GM19193 (cell line): ENCODE measurements around the gene DCAF5.

Source experiments
- POLR2A ChIP-seq: IDR thresholded peaks from 4 replicates; pipeline ENCODE4 v1.6.1; 2011; ENCODE audit not compliant: insufficient read depth, insufficient read length; ENCODE audit errors: extremely low read depth

The DCAF5 gene

DNA sequence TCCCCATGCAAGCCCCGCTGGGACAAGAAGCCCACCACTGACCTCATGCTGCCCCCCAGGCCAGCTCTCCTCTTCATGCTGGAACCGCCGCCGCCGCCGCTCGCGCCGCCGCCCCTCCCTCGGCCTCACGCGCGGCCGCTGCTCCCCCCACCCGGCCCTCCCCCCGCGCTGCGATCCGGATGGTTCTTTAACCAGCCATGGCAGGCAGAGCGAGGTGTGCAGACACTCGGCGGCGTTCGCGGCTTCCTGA, at the start of gene DCAF5:
DCAF5 (minus strand) TSS at position 218 of the 250 bp plus-strand sequence; CDS start at position 77, 141 bp downstream.
- TF ChIP-seq POLR2A: no peak

DNA sequence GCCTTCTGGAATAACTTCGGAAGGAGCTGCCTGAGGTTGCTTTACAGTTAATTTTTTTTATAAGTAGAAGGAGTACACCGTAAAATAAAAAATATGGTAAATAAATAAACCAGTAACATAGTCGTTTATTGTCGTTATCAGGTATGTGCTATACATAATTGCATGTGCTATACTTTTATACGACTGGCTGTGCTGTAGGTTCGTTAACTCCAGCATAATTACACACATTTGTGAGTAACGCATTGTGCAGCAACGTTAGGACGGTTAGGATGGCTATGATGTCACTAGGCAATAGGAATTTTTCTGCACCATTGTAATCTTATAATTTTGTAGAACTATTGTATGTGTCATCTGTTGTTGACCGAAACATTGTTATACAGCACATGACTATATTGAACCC, 46.9 kb upstream of the DCAF5 start:
- no peak for TF ChIP-seq POLR2A

GRCh38 chr14:69193721-69194120, 40.8 kb upstream of the DCAF5 start:
- TF ChIP-seq POLR2A: no peak

DNA sequence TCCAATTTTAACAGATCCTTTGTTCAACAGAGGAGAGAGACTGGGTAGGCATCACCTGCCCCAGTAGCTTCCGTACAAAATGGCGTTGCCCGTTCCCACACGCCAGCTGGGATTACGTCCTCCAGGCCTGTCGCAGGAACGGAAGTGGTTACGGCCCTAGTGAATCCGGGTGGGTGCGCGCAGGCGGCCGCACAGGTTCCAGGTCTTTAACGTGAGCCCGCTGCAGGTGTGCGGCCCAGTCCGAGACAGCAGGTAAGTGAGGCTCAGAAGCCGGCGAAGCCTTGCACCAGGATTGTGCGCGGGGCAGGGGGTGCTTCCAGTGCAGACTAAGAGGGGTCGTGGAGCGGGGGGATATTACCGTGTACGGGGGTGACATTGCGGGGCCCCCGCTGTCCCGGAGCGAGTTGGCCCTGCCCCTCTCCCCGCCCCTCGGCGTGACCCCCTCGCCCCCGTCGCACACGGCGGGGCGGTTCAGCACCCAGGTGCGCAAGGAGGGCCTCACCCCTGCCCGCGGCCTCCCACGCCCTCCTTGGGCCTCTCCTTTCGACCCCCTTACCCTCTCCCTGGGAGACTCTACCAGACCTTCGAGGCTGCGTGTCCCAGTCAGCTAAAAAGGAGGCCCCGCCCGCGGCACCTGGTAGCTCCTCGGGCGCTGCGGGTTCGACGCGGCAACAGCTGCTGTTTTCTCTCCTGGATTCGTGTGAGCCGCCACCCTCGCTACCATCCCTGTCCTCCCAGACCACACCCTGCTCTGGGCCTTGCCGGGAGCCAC, 38.6 kb upstream of the DCAF5 start, which contains the start of gene EXD2:
EXD2 (plus strand) TSS at position 159 of the 772 bp plus-strand sequence. CDS start 17,973 bp downstream, outside the sequence.
- peak; percentile 44 for TF ChIP-seq POLR2A

DNA sequence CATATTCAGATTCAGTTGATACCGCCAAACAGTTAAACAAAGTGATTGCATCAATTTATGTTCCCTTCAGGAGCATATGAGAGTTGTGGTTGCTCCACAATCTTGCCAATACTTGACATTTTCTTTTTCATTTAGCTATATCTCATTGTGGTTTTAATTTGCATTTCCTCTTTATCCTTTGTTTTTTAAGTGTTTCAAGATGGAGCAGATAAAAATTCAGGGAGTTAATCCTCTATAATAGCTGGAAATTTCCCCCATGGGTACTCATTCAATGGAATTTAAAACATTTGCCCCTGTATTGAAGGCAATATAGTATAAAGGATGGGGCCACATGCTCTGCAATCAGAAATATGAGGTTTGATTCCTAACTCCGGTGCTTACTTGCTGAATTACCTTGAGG, 37.3 kb upstream of the DCAF5 start:
- no peak for TF ChIP-seq POLR2A

DNA sequence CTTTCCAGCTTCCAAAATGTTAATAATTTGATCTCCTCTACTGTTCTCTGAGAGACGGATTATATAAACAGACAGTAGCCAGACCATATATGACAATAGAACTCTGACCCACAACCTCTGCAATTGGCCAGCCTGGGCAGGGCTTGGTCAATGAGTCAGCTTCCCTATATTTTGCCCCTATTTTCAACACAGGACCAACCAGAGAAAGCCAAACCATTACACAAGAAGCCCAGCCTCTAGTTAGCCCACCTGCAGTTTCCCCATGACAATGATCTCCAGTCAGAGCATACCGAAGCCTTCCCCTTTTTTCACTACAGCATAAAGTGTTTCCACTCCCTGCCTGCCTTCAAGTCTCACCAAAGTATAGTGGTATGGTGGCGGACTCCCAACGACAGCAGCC, 30.8 kb upstream of the DCAF5 start:
- no peak for TF ChIP-seq POLR2A

DNA sequence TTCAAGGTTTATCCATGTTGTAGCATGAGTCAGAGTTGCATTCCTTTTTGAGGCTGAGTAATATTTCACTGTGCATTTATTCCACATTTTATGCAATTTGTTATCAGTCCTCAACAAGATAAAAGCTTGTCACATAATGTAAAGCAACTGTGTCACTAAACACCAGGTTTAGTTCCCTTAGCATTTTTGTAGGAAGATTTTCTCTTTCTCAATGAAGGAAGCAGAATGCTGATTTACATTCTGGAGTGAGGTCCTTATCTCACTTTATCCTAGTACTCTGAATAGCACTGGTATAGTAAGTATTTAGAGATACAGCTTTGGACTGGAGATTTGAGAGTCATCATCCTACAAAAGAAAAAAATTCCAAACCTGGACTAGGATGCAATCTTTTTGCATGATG, 28.6 kb upstream of the DCAF5 start:
- TF ChIP-seq POLR2A: no peak

GRCh38 chr14:69175130-69175529, 22.2 kb upstream of the DCAF5 start:
- no peak for TF ChIP-seq POLR2A

GRCh38 chr14:69171569-69171968, 18.6 kb upstream of the DCAF5 start:
- TF ChIP-seq POLR2A: no peak

DNA sequence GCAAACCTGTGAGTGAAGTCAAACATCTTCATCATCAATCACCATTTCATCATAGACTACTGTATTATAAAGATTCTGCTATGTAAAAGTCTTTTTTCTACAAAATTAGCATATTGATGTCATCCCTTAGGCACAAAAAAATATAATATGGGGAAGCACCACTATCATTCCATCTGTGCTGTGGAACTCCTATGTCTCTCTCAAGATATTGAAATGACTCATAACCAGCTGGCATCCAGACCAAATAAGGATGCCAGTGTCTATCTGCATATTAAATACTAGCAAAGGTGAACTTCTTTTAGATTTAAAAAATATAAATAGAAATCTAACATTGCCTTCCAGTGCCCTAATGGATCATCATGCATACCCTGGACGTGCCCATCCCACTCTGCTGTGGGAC, 17.9 kb upstream of the DCAF5 start:
- TF ChIP-seq POLR2A: no peak

DNA sequence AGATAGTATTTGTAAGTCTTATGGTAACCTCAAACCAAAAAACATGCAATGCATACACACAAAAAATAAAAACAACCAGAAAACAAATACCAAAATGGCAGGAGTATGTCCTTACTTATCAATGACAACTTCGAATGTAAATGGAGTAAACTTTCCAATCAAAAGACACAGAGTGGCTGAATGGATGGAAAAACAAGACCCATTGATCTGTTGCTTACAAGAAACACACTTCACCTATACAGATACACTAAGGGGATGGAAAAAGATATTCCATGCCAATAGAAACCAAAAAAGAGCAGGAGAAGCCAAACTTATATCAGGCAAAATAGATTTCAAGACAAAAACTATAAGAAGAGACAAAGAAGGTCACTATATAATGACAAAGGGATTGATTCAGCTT, 8.7 kb upstream of the DCAF5 start:
- no peak for TF ChIP-seq POLR2A

DNA sequence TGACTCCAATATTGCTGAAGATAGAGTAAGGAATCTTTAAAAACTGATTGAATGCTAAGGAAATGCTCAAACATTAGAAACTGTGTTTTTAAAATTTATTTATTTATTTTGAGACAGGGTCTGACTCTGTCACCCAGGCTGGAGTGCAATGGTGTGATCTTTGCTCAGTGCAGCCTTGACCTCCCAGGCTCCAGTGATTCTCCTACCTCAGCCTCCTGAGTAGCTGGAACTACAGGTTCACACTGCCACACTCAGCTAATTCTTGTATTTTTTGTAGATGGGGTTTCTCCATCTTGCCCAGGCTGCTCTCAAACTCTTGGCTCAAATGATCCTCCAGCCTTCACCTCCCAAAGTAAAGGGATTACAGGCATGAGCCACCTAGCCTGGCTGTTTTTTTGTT, 3.3 kb upstream of the DCAF5 start:
- TF ChIP-seq POLR2A: no peak

GRCh38 chr14:69154779-69155178, 1.9 kb upstream of the DCAF5 start:
- no peak for TF ChIP-seq POLR2A

DNA sequence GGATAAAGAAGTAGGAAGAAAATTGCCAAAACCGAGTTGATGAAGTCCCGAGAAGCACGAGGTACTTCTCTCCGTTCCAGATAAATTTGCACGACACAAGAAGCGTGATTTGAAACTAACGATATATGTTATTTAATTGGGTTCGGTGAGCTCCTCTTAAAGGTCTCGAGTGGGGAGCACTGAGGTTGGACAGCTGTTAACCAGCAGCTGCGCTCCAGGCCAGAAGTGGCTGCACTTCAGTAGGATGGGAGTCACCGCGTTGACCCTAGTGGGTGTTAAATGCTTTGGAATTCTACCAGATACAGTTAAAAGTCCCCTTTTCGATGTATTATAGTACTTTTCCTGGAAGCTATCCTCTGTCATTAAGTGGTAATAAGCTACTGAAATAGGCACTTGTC, 953 bp upstream of the DCAF5 start:
- TF ChIP-seq POLR2A: no peak

GRCh38 chr14:69153152-69153872, 393 bp upstream of the DCAF5 start:
- peak; percentile 77 for TF ChIP-seq POLR2A

DNA sequence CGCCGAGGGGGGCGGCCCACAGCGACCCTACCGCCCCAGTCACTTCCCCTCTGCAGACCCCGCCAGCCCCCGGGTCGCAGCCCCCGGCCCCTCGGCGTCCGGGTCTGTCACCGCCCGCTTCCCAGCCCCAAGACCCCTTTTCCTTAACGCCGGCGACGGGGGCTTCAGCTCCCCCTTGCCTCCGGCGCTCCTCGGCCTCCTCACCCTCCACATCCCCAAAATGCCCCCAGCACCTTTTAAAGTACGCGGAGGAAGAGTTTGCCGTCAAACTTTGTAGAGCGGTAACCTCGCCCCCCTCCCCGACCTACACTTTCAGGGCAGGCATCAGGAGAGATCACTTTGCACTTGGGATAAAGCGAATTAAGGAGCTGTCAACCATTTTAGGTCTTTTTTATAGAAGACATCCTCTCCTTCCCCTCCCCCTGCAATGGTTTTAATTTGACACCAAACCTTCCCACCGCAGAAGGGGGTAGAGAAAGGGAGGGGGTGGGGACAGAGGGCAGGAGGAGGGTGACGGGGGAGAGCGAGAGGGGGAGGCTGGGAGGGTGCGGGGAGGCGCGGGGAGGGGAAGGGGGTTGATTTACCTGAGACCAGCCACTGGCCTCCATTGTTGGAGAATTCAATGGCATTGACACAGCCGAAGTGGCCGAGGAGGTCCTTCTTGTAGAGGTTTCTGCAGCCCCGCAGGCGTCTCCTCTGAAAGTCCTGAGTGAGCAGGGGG, 578 bp downstream of the DCAF5 start:
- no peak for TF ChIP-seq POLR2A
